Breast epithelium (tissue), 3 donors: ENCODE results near the gene MBD3L3.
"Not testable (repeated sequence)": the region's sequence is repeated elsewhere in the genome, so short reads cannot be mapped to it uniquely, and the experiment has no call there.

Experiments
- CTCF ChIP-seq, 3 donors: fragments of 450-650 bp; IDR thresholded peaks; one replicate each; pipeline ENCODE4 v1.5.1; 2016 to 2017; ENCODE audit warnings: antibody characterized with exemption in 3 of 3, mild to moderate bottlenecking in 3 of 3, moderate library complexity in 3 of 3
- POLR2A ChIP-seq: fragments of 450-650 bp; IDR thresholded peaks from one replicate; pipeline ENCODE4 v1.6.1; 2016; ENCODE audit warnings: antibody characterized with exemption, mild to moderate bottlenecking, moderate library complexity

- not testable (repeated sequence) for TF ChIP-seq POLR2A; CTCF (IDR thresholded peaks at IDR 0.05)
Observed at GRCh38 chr19:7067122-7067521, 8.6 kb upstream of the MBD3L3 start.
